HG03521 (cell line): Measurements from ENCODE around the gene KRT39.

Experiments
- ATAC-seq: cut with Tn5 transposase; IDR thresholded peaks from one replicate; pipeline ENCODE4 v1.9.1; 2021; ENCODE audit warnings: mild to moderate bottlenecking, moderate library complexity; ENCODE audit not compliant: unreplicated experiment

The KRT39 gene

GRCh38 chr17:40909351-40909750 lies 57.4 kb downstream of the KRT39 start:
- ATAC-seq = no peak
